SU-DHL-6 (cell line): Measurements from ENCODE around the gene CNR1.

ENCODE experiments used
- H2AFZ ChIP-seq: fragments of 200-600 bp; sonication (generic); 2 replicates; pipeline ENCODE4 v1.6.1; 2014; ENCODE audit warnings: low read depth, mild to moderate bottlenecking, moderate library complexity, mixed read lengths, antibody characterized with exemption, low read length; ENCODE audit not compliant: severe bottlenecking
- H3F3A ChIP-seq: fragments of 200-600 bp; shearing (Covaris generic); 2 replicates; pipeline ENCODE4 v1.6.0; 2016; ENCODE audit warnings: antibody characterized with exemption, mild to moderate bottlenecking; ENCODE audit not compliant: insufficient read depth
- H3K27ac ChIP-seq: fragments of 200-600 bp; sonication (generic); 2 replicates; pipeline ENCODE4 v1.5.1; 2016; ENCODE audit warnings: low read depth, mild to moderate bottlenecking, low read length, moderate library complexity, mixed read lengths
- H3K27me3 ChIP-seq: fragments of 200-600 bp; sonication (generic), shearing (Covaris generic); 2 replicates; pipeline ENCODE4 v1.6.0; 2014; ENCODE audit warnings: mild to moderate bottlenecking, low read length
- H3K36me3 ChIP-seq: fragments of 200-600 bp; sonication (generic); 2 replicates; pipeline ENCODE4 v1.6.1; 2014; ENCODE audit warnings: mild to moderate bottlenecking, low read length, mixed read lengths
- H3K4me2 ChIP-seq: fragments of 300-600, 200-600 bp; shearing (Covaris generic), sonication (generic); 2 replicates; pipeline ENCODE4 v1.6.0; 2014; ENCODE audit warnings: low read length, low read depth, mild to moderate bottlenecking; ENCODE audit not compliant: poor library complexity, severe bottlenecking
- H3K4me3 ChIP-seq: fragments of 200-600 bp; sonication (generic); 2 replicates; pipeline ENCODE4 v1.5.1; 2014; ENCODE audit warnings: antibody characterized with exemption, low read length, mild to moderate bottlenecking, mixed read lengths; ENCODE audit not compliant: insufficient read depth, poor library complexity, severe bottlenecking
- H3K79me2 ChIP-seq: fragments of 200-600 bp; sonication (generic); 2 replicates; pipeline ENCODE4 v1.6.1; 2014; ENCODE audit warnings: mild to moderate bottlenecking, low read length, moderate library complexity; ENCODE audit not compliant: insufficient read depth
- H3K9ac ChIP-seq: fragments of 200-600 bp; sonication (generic); 2 replicates; pipeline ENCODE4 v1.7.0; 2014; ENCODE audit warnings: mild to moderate bottlenecking, low read length
- H3K9me2 ChIP-seq: fragments of 200-600 bp; sonication (generic); replicated peaks from 2 replicates; pipeline ENCODE4 v1.6.1; 2014; ENCODE audit warnings: low read length; ENCODE audit not compliant: insufficient read depth
- H3K9me3 ChIP-seq: fragments of 200-600 bp; sonication (generic); 2 replicates; pipeline ENCODE4 v1.6.1; 2014; ENCODE audit warnings: low read length, mixed read lengths; ENCODE audit not compliant: insufficient read depth
- H4K20me1 ChIP-seq: fragments of 200-600 bp; sonication (generic); 2 replicates; pipeline ENCODE4 v1.6.1; 2014; ENCODE audit warnings: low read depth, mild to moderate bottlenecking, antibody characterized with exemption, low read length, moderate library complexity, mixed read lengths
- EZH2phosphoT487 ChIP-seq: fragments of 200-600 bp; sonication (generic), shearing (Covaris generic); conservative IDR thresholded peaks from 2 replicates; pipeline ENCODE4 v1.6.1; 2018; ENCODE audit warnings: mild to moderate bottlenecking, antibody characterized with exemption, low read length, moderate library complexity, mixed read lengths
- TF ChIP-seq, protein P1 (sequence below): fragments of 200-600 bp; sonication (generic); IDR thresholded peaks from one replicate; pipeline ENCODE4 v1.5.1; 2017; ENCODE audit warnings: antibody characterized with exemption, mild to moderate bottlenecking, low read length, moderate library complexity; ENCODE audit not compliant: insufficient read depth, poor library complexity, severe bottlenecking

CNR1 gene

DNA sequence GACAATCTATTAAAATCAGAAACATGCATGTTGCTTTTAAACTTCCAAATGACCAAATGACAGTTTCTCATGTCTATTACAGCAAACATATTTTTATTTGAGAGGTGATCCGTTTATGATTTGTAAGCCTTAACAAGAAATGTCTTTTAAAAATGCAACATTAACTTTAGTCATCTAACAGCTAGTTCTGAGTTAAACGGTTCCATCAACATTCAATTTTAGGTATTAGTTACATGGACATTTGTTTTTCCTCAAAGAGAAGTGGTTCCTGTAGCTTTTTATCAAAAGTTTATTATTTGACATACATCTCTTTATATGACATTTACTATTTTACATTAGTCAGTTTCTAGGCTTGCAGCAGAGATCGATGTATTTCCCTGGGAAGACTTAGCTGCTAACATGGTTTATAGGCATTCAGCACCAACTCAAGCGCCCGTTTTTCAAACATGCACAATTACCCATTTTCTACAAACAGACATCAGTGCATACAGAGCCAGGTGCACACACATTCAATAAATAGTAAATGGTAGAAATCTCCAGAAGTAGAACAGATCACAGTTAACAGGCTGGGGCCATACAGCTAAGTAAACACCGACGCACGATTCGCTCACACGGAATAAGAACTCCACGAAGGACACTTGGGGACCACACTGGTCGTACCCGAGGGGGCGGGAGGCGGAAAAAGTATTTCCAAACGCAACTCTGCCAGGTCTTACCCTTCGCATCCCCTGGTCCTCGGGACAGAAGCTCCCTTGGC is 882 bp downstream of the CNR1 start:
- Histone ChIP-seq H3K27me3 (no peaks in the 10 kb centered on the region), H4K20me1 (0 out of 2 replicates have a peak, but pooled peaks cover 3% of the 10 kb centered on the region), H3K9me2 (no peaks in the 10 kb centered on the region), H3F3A (peaks cover 26% of the 10 kb centered on the region), H3K27ac (peak overlapping the region; percentile 73), H3K4me2 (peak overlapping the region; percentile 87), H3K9ac (peak overlapping the region; percentile 89), H3K79me2 (peaks cover 59% of the 10 kb centered on the region), H3K36me3 (no peaks in the 10 kb centered on the region), H2AFZ (peak overlapping the region; percentile 57), H3K4me3 (peak overlapping the region; percentile 93), H3K9me3 (no peaks in the 10 kb centered on the region)
- TF ChIP-seq, protein P1, sequence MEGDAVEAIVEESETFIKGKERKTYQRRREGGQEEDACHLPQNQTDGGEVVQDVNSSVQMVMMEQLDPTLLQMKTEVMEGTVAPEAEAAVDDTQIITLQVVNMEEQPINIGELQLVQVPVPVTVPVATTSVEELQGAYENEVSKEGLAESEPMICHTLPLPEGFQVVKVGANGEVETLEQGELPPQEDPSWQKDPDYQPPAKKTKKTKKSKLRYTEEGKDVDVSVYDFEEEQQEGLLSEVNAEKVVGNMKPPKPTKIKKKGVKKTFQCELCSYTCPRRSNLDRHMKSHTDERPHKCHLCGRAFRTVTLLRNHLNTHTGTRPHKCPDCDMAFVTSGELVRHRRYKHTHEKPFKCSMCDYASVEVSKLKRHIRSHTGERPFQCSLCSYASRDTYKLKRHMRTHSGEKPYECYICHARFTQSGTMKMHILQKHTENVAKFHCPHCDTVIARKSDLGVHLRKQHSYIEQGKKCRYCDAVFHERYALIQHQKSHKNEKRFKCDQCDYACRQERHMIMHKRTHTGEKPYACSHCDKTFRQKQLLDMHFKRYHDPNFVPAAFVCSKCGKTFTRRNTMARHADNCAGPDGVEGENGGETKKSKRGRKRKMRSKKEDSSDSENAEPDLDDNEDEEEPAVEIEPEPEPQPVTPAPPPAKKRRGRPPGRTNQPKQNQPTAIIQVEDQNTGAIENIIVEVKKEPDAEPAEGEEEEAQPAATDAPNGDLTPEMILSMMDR: no peak
- no peak for TF ChIP-seq EZH2phosphoT487

DNA sequence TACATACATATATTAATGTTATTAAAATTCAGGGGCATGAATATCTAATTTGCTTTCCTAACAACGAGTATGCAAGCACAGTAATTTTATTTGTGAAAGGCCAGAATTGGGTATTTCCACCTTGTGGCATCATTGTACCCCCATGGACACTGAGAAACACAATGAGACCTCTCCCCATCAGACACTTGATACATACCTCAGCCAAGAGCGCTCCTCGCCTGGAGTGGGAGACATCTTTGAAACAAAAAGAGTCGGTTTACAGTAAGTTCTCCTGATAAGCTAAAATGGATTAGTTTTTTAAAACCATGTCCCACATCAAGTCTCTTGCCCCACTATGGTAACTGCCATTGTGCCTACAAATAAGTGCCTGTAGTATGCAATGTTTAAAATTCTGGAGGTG is 2.1 kb downstream of the CNR1 start:
- H3K4me2 ChIP-seq: peak overlapping the region; percentile 87
- 0 out of 2 replicates have a peak, but pooled peaks cover 3% of the 10 kb centered on the region for H4K20me1 ChIP-seq
- H3F3A ChIP-seq: peaks cover 28% of the 10 kb centered on the region
- peaks cover 69% of the 10 kb centered on the region for H3K79me2 ChIP-seq
- peak overlapping the region; percentile 73 for H3K27ac ChIP-seq
- H3K4me3 ChIP-seq: peak overlapping the region; percentile 93
- no peaks in the 10 kb centered on the region for H3K9me2 ChIP-seq
- no peaks in the 10 kb centered on the region for H3K9me3 ChIP-seq
- H3K36me3 ChIP-seq: no peaks in the 10 kb centered on the region
- TF ChIP-seq, protein P1: no peak
- no peak for TF ChIP-seq EZH2phosphoT487
- H2AFZ ChIP-seq: no peak overlapping the region
- H3K9ac ChIP-seq: peak overlapping the region; percentile 89
- no peaks in the 10 kb centered on the region for H3K27me3 ChIP-seq

DNA sequence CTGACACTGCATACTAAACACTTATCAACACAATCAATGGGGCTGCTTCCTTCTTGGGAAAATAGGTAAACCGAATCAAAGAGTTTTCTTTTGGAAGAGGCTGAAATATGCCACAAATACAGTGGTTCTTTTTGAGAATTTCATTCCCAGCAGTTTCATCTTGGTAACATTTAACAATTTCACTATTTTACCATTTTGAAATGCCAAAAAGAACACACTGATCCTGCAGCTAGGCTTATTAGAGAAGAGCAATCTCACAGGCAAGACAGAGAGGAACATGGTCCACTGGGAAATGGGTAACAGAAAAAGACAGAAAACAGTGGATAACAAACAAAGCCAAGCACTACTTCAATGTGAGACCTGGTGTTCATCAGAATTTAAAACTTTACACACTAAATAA is 2.5 kb downstream of the CNR1 start:
- no peaks in the 10 kb centered on the region for H3K9me2 ChIP-seq
- TF ChIP-seq, protein P1: no peak
- TF ChIP-seq EZH2phosphoT487: no peak

More for the DNA sequence above, 2.5 kb downstream of the CNR1 start:
- peak overlapping the region; percentile 89 for H3K9ac ChIP-seq
- H2AFZ ChIP-seq: no peak overlapping the region
- peaks cover 73% of the 10 kb centered on the region for H3K79me2 ChIP-seq
- peaks cover 27% of the 10 kb centered on the region for H3F3A ChIP-seq
- H3K9me3 ChIP-seq: no peaks in the 10 kb centered on the region
- H4K20me1 ChIP-seq: 0 out of 2 replicates have a peak, but pooled peaks cover 3% of the 10 kb centered on the region
- H3K27ac ChIP-seq: 0 out of 2 replicates have a peak overlapping the region, but pooled peaks have one; percentile 73
- H3K4me2 ChIP-seq: peak overlapping the region; percentile 87
- peak overlapping the region; percentile 93 for H3K4me3 ChIP-seq
- no peaks in the 10 kb centered on the region for H3K27me3 ChIP-seq
- no peaks in the 10 kb centered on the region for H3K36me3 ChIP-seq
